ENCODE measurements around the gene JARID2.

The JARID2 gene

GRCh38 chr6:15392182-15392581 lies 146.3 kb downstream of the JARID2 start:
- Histone ChIP-seq H3K36me3 (ENCODE audit: control insufficient read depth in 2 of 2, insufficient read depth in 2 of 2, low read length in 2 of 2) (no peaks in the 10 kb centered on the region), H3K4me1 (ENCODE audit: control insufficient read depth in 2 of 2, insufficient read depth in 2 of 2, low read length in 2 of 2) (peaks cover 6 to 7% of the 10 kb centered on the region in 2 donors), H3K4me3 (ENCODE audit: low read length in 2 of 2) (no peak overlapping the region), H3K9me3 (ENCODE audit: control insufficient read depth in 2 of 2, low read length in 2 of 2) (no peaks in the 10 kb centered on the region), H3K27ac (ENCODE audit: low read depth in 2 of 2, low read length in 2 of 2) (no peak overlapping the region), H3K9ac (ENCODE audit: low read depth in 1 of 2, low read length in 2 of 2) (no peak overlapping the region), H3K27me3 (ENCODE audit: control insufficient read depth in 2 of 2, insufficient read depth in 2 of 2, low read length in 2 of 2) (no peaks in the 10 kb centered on the region)

DNA sequence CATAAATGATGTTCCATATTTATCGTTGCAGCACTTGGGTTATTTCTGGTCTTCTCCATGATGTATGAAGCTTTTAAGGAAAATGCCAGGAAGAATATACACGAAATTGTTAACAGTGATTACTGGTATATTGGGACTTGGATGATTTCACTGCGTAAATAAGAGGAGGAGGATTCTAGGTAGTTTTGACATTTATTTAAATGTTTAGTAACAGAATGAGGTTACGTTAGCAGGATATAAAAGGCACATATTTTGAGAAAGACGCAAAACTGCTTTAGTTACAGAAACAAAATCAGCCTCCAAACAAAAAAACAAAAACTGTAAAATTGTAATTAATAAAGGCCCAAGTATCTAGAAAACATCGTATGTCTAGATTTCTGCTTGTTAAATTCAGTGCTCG lies 147.7 kb downstream of the JARID2 start:
- Histone ChIP-seq H3K4me1 (ENCODE audit: control insufficient read depth in 2 of 2, insufficient read depth in 2 of 2, low read length in 2 of 2) (peaks cover 6 to 7% of the 10 kb centered on the region in 2 donors), H3K9me3 (ENCODE audit: control insufficient read depth in 2 of 2, low read length in 2 of 2) (no peaks in the 10 kb centered on the region), H3K27ac (ENCODE audit: low read depth in 2 of 2, low read length in 2 of 2) (no peak overlapping the region), H3K36me3 (ENCODE audit: control insufficient read depth in 2 of 2, insufficient read depth in 2 of 2, low read length in 2 of 2) (no peaks in the 10 kb centered on the region), H3K27me3 (ENCODE audit: control insufficient read depth in 2 of 2, insufficient read depth in 2 of 2, low read length in 2 of 2) (no peaks in the 10 kb centered on the region), H3K4me3 (ENCODE audit: low read length in 2 of 2) (no peak overlapping the region), H3K9ac (ENCODE audit: low read depth in 1 of 2, low read length in 2 of 2) (no peak overlapping the region)

- peaks cover 5 to 9% of the 10 kb centered on the region in 2 donors for H3K4me1 ChIP-seq (ENCODE audit: control insufficient read depth in 2 of 2, insufficient read depth in 2 of 2, low read length in 2 of 2)
- no peaks in the 10 kb centered on the region for H3K27me3 ChIP-seq (ENCODE audit: control insufficient read depth in 2 of 2, insufficient read depth in 2 of 2, low read length in 2 of 2)
- no peak overlapping the region for H3K4me3 ChIP-seq (ENCODE audit: low read length in 2 of 2)
- no peak overlapping the region for H3K9ac ChIP-seq (ENCODE audit: low read depth in 1 of 2, low read length in 2 of 2)
- no peaks in the 10 kb centered on the region for H3K36me3 ChIP-seq (ENCODE audit: control insufficient read depth in 2 of 2, insufficient read depth in 2 of 2, low read length in 2 of 2)
- H3K27ac ChIP-seq (ENCODE audit: low read depth in 2 of 2, low read length in 2 of 2): no peak overlapping the region
- H3K9me3 ChIP-seq (ENCODE audit: control insufficient read depth in 2 of 2, low read length in 2 of 2): no peaks in the 10 kb centered on the region
Measured at GRCh38 chr6:15395087-15395486, 149.2 kb downstream of the JARID2 start.

- H3K9me3 ChIP-seq (ENCODE audit: control insufficient read depth in 2 of 2, low read length in 2 of 2): no peaks in the 10 kb centered on the region
- H3K4me3 ChIP-seq (ENCODE audit: low read length in 2 of 2): no peak overlapping the region
- no peak overlapping the region for H3K27ac ChIP-seq (ENCODE audit: low read depth in 2 of 2, low read length in 2 of 2)
- H3K36me3 ChIP-seq (ENCODE audit: control insufficient read depth in 2 of 2, insufficient read depth in 2 of 2, low read length in 2 of 2): no peaks in the 10 kb centered on the region
- H3K9ac ChIP-seq (ENCODE audit: low read depth in 1 of 2, low read length in 2 of 2): no peak overlapping the region
- H3K27me3 ChIP-seq (ENCODE audit: control insufficient read depth in 2 of 2, insufficient read depth in 2 of 2, low read length in 2 of 2): no peaks in the 10 kb centered on the region
- peaks cover 7 to 17% of the 10 kb centered on the region in 2 donors for H3K4me1 ChIP-seq (ENCODE audit: control insufficient read depth in 2 of 2, insufficient read depth in 2 of 2, low read length in 2 of 2)
Measured at GRCh38 chr6:15396808-15397207, 150.9 kb downstream of the JARID2 start.

- H3K4me1 ChIP-seq (ENCODE audit: control insufficient read depth in 2 of 2, insufficient read depth in 2 of 2, low read length in 2 of 2): peaks cover 13 to 20% of the 10 kb centered on the region in 2 donors
- no peak overlapping the region for H3K27ac ChIP-seq (ENCODE audit: low read depth in 2 of 2, low read length in 2 of 2)
- no peak overlapping the region for H3K9ac ChIP-seq (ENCODE audit: low read depth in 1 of 2, low read length in 2 of 2)
- H3K9me3 ChIP-seq (ENCODE audit: control insufficient read depth in 2 of 2, low read length in 2 of 2): no peaks in the 10 kb centered on the region
- H3K27me3 ChIP-seq (ENCODE audit: control insufficient read depth in 2 of 2, insufficient read depth in 2 of 2, low read length in 2 of 2): no peaks in the 10 kb centered on the region
- H3K4me3 ChIP-seq (ENCODE audit: low read length in 2 of 2): no peak overlapping the region
- no peaks in the 10 kb centered on the region for H3K36me3 ChIP-seq (ENCODE audit: control insufficient read depth in 2 of 2, insufficient read depth in 2 of 2, low read length in 2 of 2)
Measured at GRCh38 chr6:15398633-15399275, 152.9 kb downstream of the JARID2 start.

DNA sequence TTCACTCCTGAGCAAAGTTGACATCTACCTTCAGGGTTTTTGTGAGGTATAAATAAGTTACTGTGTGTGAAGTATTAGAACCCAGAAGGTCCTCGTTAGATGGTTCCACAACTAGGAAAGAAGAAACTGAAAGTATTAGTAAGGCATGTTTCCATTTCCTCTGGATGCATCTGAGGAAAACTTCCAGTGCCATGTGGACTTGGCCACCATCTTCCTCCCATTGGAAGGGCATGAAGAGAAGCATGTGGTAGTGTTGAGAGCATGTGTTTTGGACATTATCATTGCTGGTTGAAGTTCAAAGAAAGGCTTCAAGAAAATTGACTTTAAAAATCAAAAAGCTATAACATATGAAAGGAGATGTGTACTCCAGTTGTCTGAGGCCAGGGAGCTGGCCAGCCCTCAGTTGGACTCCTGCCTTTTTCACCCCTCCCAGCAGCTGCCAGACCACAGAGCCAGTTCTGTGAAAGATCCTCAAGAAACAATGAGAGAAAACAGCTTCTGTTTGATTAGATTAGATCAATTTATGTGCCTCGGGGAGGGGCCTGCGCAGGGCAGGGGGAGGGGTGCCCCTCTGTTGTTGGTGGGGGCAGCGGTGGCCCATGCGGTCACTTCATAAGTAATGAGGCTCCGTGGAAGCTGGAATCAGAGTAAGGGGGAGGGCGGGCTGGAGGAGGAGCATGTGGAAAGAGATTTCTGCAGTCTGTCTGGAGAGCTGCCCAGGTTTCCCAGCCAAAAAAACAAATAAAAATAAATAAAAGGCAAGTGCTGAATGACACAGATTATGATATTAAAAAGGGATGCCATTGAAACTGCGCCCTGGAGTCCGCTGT lies 154.0 kb downstream of the JARID2 start:
- no peak overlapping the region for H3K9ac ChIP-seq (ENCODE audit: low read depth in 1 of 2, low read length in 2 of 2)
- H3K4me3 ChIP-seq (ENCODE audit: low read length in 2 of 2): peak overlapping the region in 1 of 2 donors; percentile 35
- H3K9me3 ChIP-seq (ENCODE audit: control insufficient read depth in 2 of 2, low read length in 2 of 2): no peaks in the 10 kb centered on the region
- no peaks in the 10 kb centered on the region for H3K36me3 ChIP-seq (ENCODE audit: control insufficient read depth in 2 of 2, insufficient read depth in 2 of 2, low read length in 2 of 2)
- H3K27ac ChIP-seq (ENCODE audit: low read depth in 2 of 2, low read length in 2 of 2): no peak overlapping the region
- H3K4me1 ChIP-seq (ENCODE audit: control insufficient read depth in 2 of 2, insufficient read depth in 2 of 2, low read length in 2 of 2): peaks cover 13 to 20% of the 10 kb centered on the region in 2 donors
- no peaks in the 10 kb centered on the region for H3K27me3 ChIP-seq (ENCODE audit: control insufficient read depth in 2 of 2, insufficient read depth in 2 of 2, low read length in 2 of 2)

- Histone ChIP-seq H3K36me3 (ENCODE audit: control insufficient read depth in 2 of 2, insufficient read depth in 2 of 2, low read length in 2 of 2) (no peaks in the 10 kb centered on the region), H3K9me3 (ENCODE audit: control insufficient read depth in 2 of 2, low read length in 2 of 2) (no peaks in the 10 kb centered on the region), H3K4me3 (ENCODE audit: low read length in 2 of 2) (peak overlapping the region in 1 of 2 donors; percentile 41), H3K27me3 (ENCODE audit: control insufficient read depth in 2 of 2, insufficient read depth in 2 of 2, low read length in 2 of 2) (no peaks in the 10 kb centered on the region), H3K27ac (ENCODE audit: low read depth in 2 of 2, low read length in 2 of 2) (no peak overlapping the region), H3K4me1 (ENCODE audit: control insufficient read depth in 2 of 2, insufficient read depth in 2 of 2, low read length in 2 of 2) (peaks cover 13 to 20% of the 10 kb centered on the region in 2 donors), H3K9ac (ENCODE audit: low read depth in 1 of 2, low read length in 2 of 2) (no peak overlapping the region)
Measured at GRCh38 chr6:15400572-15401004, 154.7 kb downstream of the JARID2 start.

- Histone ChIP-seq H3K36me3 (ENCODE audit: control insufficient read depth in 2 of 2, insufficient read depth in 2 of 2, low read length in 2 of 2) (no peaks in the 10 kb centered on the region), H3K27me3 (ENCODE audit: control insufficient read depth in 2 of 2, insufficient read depth in 2 of 2, low read length in 2 of 2) (no peaks in the 10 kb centered on the region), H3K9ac (ENCODE audit: low read depth in 1 of 2, low read length in 2 of 2) (no peak overlapping the region), H3K4me1 (ENCODE audit: control insufficient read depth in 2 of 2, insufficient read depth in 2 of 2, low read length in 2 of 2) (peaks cover 13 to 20% of the 10 kb centered on the region in 2 donors), H3K27ac (ENCODE audit: low read depth in 2 of 2, low read length in 2 of 2) (no peak overlapping the region), H3K9me3 (ENCODE audit: control insufficient read depth in 2 of 2, low read length in 2 of 2) (no peaks in the 10 kb centered on the region), H3K4me3 (ENCODE audit: low read length in 2 of 2) (no peak overlapping the region)
Measured at GRCh38 chr6:15401120-15401519, 155.3 kb downstream of the JARID2 start.

DNA sequence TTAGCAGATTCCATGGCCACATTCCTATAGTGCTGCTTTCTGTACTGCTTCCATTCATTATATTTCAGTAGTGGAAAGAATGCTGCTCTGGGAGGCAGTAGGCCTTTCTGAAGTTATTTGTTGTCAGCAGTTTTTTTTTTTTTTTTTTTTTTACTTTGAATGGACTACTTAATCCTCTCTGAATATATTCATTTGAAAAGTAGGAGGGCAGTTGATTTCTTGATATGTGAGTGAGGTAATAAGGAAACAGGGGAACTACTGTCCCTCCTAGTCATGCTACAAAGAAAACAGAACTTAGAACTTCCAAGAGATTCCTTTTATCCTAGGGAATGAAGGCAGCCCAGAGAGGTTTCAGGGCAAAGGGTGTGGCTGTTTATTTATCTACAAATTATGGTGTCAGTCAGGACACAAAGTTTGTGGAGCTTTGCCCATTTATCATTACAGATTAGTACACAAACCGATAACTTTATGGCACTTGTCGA lies 155.9 kb downstream of the JARID2 start:
- no peak overlapping the region for H3K9ac ChIP-seq (ENCODE audit: low read depth in 1 of 2, low read length in 2 of 2)
- H3K27ac ChIP-seq (ENCODE audit: low read depth in 2 of 2, low read length in 2 of 2): peak overlapping the region in 1 of 2 donors; percentile 23
- peaks cover 13 to 18% of the 10 kb centered on the region in 2 donors for H3K4me1 ChIP-seq (ENCODE audit: control insufficient read depth in 2 of 2, insufficient read depth in 2 of 2, low read length in 2 of 2)
- H3K4me3 ChIP-seq (ENCODE audit: low read length in 2 of 2): no peak overlapping the region
- no peaks in the 10 kb centered on the region for H3K36me3 ChIP-seq (ENCODE audit: control insufficient read depth in 2 of 2, insufficient read depth in 2 of 2, low read length in 2 of 2)
- H3K27me3 ChIP-seq (ENCODE audit: control insufficient read depth in 2 of 2, insufficient read depth in 2 of 2, low read length in 2 of 2): no peaks in the 10 kb centered on the region
- H3K9me3 ChIP-seq (ENCODE audit: control insufficient read depth in 2 of 2, low read length in 2 of 2): no peaks in the 10 kb centered on the region

- peaks cover 13 to 18% of the 10 kb centered on the region in 2 donors for H3K4me1 ChIP-seq (ENCODE audit: control insufficient read depth in 2 of 2, insufficient read depth in 2 of 2, low read length in 2 of 2)
- H3K9ac ChIP-seq (ENCODE audit: low read depth in 1 of 2, low read length in 2 of 2): no peak overlapping the region
- no peaks in the 10 kb centered on the region for H3K27me3 ChIP-seq (ENCODE audit: control insufficient read depth in 2 of 2, insufficient read depth in 2 of 2, low read length in 2 of 2)
- H3K4me3 ChIP-seq (ENCODE audit: low read length in 2 of 2): no peak overlapping the region
- H3K36me3 ChIP-seq (ENCODE audit: control insufficient read depth in 2 of 2, insufficient read depth in 2 of 2, low read length in 2 of 2): no peaks in the 10 kb centered on the region
- peak overlapping the region in 1 of 2 donors; percentile 13 for H3K27ac ChIP-seq (ENCODE audit: low read depth in 2 of 2, low read length in 2 of 2)
- no peaks in the 10 kb centered on the region for H3K9me3 ChIP-seq (ENCODE audit: control insufficient read depth in 2 of 2, low read length in 2 of 2)
Measured at GRCh38 chr6:15402406-15403045, 156.7 kb downstream of the JARID2 start.
